KMS-11 (cell line): Measurements from ENCODE around the gene NME3.

ENCODE experiments used
- H2AFZ ChIP-seq: fragments of 200-600 bp; sonication (generic); 2 replicates; pipeline ENCODE4 v1.6.1; 2016; ENCODE audit warnings: antibody characterized with exemption, mixed run types, low read depth
- H3K27ac ChIP-seq: fragments of 200-600 bp; sonication (generic); 2 replicates; pipeline ENCODE4 v1.6.1; 2016; ENCODE audit warnings: mild to moderate bottlenecking, mixed run types
- H3K27me3 ChIP-seq: fragments of 200-600 bp; sonication (generic); 2 replicates; pipeline ENCODE4 v1.6.1; 2017; ENCODE audit warnings: mild to moderate bottlenecking, low read depth, mixed run types, moderate library complexity; ENCODE audit not compliant: insufficient read depth
- H3K36me3 ChIP-seq: fragments of 200-600 bp; sonication (generic); 2 replicates; pipeline ENCODE4 v1.6.1; 2017; ENCODE audit warnings: mild to moderate bottlenecking, mixed run types; ENCODE audit not compliant: insufficient read depth
- H3K4me1 ChIP-seq: fragments of 200-600 bp; sonication (generic); 2 replicates; pipeline ENCODE4 v1.6.1; 2016; ENCODE audit warnings: mild to moderate bottlenecking, low read depth, mixed run types; ENCODE audit not compliant: poor library complexity, severe bottlenecking
- H3K4me2 ChIP-seq: fragments of 200-600 bp; sonication (generic); 2 replicates; pipeline ENCODE4 v1.7.0; 2016; ENCODE audit warnings: mild to moderate bottlenecking, mixed run types
- H3K4me3 ChIP-seq: fragments of 200-600 bp; sonication (generic); IDR thresholded peaks from 2 replicates; pipeline ENCODE4 v1.6.1; 2017; ENCODE audit warnings: low read depth, low read length, mixed read lengths; ENCODE audit not compliant: insufficient read depth
- H3K79me2 ChIP-seq: fragments of 200-600 bp; sonication (generic); 2 replicates; pipeline ENCODE4 v1.6.1; 2016; ENCODE audit warnings: low read depth, mixed run types; ENCODE audit not compliant: insufficient read depth
- H3K9ac ChIP-seq: fragments of 200-600 bp; sonication (generic); 2 replicates; pipeline ENCODE4 v1.6.1; 2016; ENCODE audit warnings: mild to moderate bottlenecking, mixed run types
- H4K20me1 ChIP-seq: fragments of 200-600 bp; sonication (generic); 2 replicates; pipeline ENCODE4 v1.6.1; 2016; ENCODE audit warnings: mild to moderate bottlenecking, mixed run types; ENCODE audit not compliant: insufficient read depth
- TF ChIP-seq, protein P1 (sequence below): fragments of 200-600 bp; sonication (generic); conservative IDR thresholded peaks from 2 replicates; pipeline ENCODE4 v1.6.1; 2017; ENCODE audit warnings: low read depth, mild to moderate bottlenecking, antibody characterized with exemption, low read length, moderate library complexity, mixed read lengths

NME3 gene

DNA sequence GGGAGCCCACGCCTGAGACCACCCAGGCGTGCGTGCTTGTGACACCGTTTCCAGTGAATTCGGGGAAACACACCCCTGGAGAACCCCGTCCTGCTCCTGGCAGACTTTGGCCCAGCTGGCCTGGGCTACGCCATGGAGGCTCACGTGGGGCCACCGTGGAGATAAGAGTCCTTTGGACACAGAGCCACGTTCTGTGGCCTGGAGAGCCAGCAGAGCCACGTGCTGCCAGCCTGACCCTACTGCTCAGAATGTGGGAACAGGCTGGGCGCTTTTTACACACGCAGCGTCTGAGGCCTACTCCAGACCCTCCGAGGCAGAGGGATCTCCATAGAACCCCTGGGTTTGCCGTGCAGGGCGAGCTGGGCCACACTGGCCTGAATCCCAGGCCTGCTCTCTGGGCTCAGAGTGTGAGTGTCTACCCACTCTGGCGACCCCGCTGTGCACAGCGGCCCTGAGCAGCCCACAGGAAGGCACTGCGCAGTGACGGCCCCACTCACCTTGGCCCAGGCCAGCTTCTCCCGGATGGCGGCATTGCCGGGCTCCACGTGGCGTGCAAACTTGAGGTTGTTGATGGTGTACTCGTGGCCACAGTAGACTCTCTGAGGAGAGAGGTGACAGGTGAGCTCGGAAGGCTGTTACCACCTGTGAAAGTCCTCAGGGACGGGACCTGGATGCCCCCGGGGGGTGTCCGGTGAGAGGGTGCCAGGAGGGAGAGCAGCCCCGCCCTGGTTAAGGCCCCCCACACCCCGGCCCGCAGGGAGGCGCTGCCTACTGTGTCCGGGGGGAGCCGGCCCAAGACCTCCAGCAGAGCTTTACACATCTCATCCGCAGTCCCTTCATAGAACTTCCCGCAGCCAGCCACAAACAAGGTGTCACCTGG lies 45.3 kb upstream of the NME3 start:
- no peaks in the 10 kb centered on the region for H3K36me3 ChIP-seq

DNA sequence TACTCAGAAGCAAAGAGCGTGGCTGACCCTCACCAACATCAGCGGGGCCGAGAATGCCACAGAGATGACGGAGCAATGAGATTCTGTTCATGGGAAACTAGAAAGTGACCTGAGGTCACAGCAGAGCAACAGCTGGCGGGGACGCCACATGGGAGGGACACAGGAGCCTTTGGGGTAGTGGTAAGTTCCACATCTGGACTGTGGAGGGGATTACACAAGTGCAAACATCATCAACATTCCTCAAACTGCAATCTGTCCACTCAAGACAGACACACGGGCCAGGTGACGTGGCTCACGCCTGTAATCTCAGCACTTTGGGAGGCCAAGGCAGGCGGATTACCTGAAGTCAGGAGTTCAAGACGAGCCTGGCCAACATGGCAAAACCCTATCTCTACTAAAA lies 44.1 kb upstream of the NME3 start:
- no peak overlapping the region for H3K4me3 ChIP-seq
- no peak overlapping the region for H3K9ac ChIP-seq
- H3K27me3 ChIP-seq = no peaks in the 10 kb centered on the region
- H3K27ac ChIP-seq = no peak overlapping the region
- H3K36me3 ChIP-seq = no peaks in the 10 kb centered on the region
- TF ChIP-seq, protein P1, sequence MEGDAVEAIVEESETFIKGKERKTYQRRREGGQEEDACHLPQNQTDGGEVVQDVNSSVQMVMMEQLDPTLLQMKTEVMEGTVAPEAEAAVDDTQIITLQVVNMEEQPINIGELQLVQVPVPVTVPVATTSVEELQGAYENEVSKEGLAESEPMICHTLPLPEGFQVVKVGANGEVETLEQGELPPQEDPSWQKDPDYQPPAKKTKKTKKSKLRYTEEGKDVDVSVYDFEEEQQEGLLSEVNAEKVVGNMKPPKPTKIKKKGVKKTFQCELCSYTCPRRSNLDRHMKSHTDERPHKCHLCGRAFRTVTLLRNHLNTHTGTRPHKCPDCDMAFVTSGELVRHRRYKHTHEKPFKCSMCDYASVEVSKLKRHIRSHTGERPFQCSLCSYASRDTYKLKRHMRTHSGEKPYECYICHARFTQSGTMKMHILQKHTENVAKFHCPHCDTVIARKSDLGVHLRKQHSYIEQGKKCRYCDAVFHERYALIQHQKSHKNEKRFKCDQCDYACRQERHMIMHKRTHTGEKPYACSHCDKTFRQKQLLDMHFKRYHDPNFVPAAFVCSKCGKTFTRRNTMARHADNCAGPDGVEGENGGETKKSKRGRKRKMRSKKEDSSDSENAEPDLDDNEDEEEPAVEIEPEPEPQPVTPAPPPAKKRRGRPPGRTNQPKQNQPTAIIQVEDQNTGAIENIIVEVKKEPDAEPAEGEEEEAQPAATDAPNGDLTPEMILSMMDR = no peak
- H3K4me1 ChIP-seq = no peaks in the 10 kb centered on the region
- H3K4me2 ChIP-seq = no peak overlapping the region
- H2AFZ ChIP-seq = no peak overlapping the region
- no peaks in the 10 kb centered on the region for H3K79me2 ChIP-seq
- H4K20me1 ChIP-seq = no peaks in the 10 kb centered on the region

More for the DNA sequence above, 45.3 kb upstream of the NME3 start:
- no peak overlapping the region for H3K9ac ChIP-seq
- H4K20me1 ChIP-seq = no peaks in the 10 kb centered on the region
- H3K27ac ChIP-seq = no peak overlapping the region
- no peaks in the 10 kb centered on the region for H3K4me1 ChIP-seq
- no peaks in the 10 kb centered on the region for H3K27me3 ChIP-seq
- no peak overlapping the region for H3K4me2 ChIP-seq
- TF ChIP-seq, protein P1 = no peak
- H3K4me3 ChIP-seq = no peak overlapping the region
- H3K79me2 ChIP-seq = no peaks in the 10 kb centered on the region
- H2AFZ ChIP-seq = no peak overlapping the region

DNA sequence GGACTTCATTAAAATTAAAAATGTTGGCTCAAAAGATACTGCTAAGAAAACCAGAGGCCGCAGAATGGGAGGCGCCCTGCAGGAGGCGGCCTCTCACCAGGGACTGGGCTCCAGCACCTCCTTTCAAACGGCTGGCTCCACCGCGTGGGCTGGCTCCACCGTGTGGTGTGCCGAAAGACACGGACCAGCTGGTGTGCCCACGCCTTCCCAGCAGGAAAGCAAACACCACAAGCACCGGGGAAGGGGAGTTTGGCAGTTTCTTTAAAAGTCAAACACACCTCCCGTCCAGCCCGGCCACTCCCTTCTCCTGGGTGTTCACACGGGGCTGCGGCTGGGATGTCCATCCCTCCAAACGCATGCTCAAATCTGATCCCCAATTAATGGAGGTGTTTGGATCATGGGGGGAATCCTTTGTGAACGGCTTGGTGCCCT lies 41.4 kb upstream of the NME3 start:
- H4K20me1 ChIP-seq = no peaks in the 10 kb centered on the region
- no peaks in the 10 kb centered on the region for H3K79me2 ChIP-seq
- H2AFZ ChIP-seq = no peak overlapping the region
- no peaks in the 10 kb centered on the region for H3K4me1 ChIP-seq
- H3K9ac ChIP-seq = no peak overlapping the region
- no peak overlapping the region for H3K4me3 ChIP-seq
- H3K4me2 ChIP-seq = no peak overlapping the region
- H3K27me3 ChIP-seq = no peaks in the 10 kb centered on the region
- TF ChIP-seq, protein P1 = no peak
- H3K27ac ChIP-seq = no peak overlapping the region
- peaks cover 6% of the 10 kb centered on the region; the same call in 1 of the 2 replicates for H3K36me3 ChIP-seq

DNA sequence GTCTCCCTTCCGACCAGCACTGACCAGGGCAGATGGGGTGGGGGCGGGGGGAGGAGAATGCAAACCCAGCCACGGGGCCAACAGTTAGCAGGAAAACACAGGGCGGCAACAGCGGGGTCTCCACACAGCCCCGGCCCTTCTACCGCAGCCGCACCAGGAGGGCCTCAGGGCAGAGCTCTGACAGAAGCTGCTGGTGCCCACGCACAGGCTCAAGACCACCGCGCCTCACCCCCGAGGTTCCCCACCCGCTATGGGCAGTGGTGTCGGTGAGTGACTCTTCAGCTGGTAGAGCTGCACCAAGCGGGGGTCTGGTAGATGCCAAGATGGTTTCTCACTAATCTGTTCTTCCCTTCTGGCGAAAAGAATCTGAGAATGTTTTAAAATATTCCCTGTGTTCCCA lies 39.2 kb upstream of the NME3 start:
- H3K4me2 ChIP-seq = no peak overlapping the region
- no peaks in the 10 kb centered on the region for H3K27me3 ChIP-seq
- no peak overlapping the region for H3K4me3 ChIP-seq
- H4K20me1 ChIP-seq = no peaks in the 10 kb centered on the region
- H3K27ac ChIP-seq = no peak overlapping the region
- TF ChIP-seq, protein P1 = no peak
- no peak overlapping the region for H3K9ac ChIP-seq
- H3K79me2 ChIP-seq = no peaks in the 10 kb centered on the region
- H3K36me3 ChIP-seq = peaks cover 6% of the 10 kb centered on the region; the same call in 1 of the 2 replicates
- H2AFZ ChIP-seq = no peak overlapping the region
- H3K4me1 ChIP-seq = no peaks in the 10 kb centered on the region
